ENCODE measurements around the gene PLPP1. TPM values are rescaled to one million over a fixed set of nuclear protein-coding genes. Genes with fewer than 3 reads are reported as not detected.

PLPP1 gene
- total RNA-seq, 1 donor from 2014 or later: 36.2 TPM

- DNase-seq (ENCODE audit: low read depth): no peak
- no peak for TF ChIP-seq CTCF (conservative IDR thresholded peaks at IDR 0.05; ENCODE audit: low read depth, low read length)
- no peak overlapping the region for H3K4me3 ChIP-seq (ENCODE audit: low read depth, low read length)
Measured at GRCh38 chr5:55472642-55473041, 62.1 kb downstream of the PLPP1 start.

- peak; percentile 52 for DNase-seq (ENCODE audit: low read depth)
- no peak overlapping the region for H3K4me3 ChIP-seq (ENCODE audit: low read depth, low read length)
- TF ChIP-seq CTCF (conservative IDR thresholded peaks at IDR 0.05; ENCODE audit: low read depth, low read length): no peak
Measured at GRCh38 chr5:55471468-55471867, 63.3 kb downstream of the PLPP1 start.

- DNase-seq (ENCODE audit: low read depth): no peak
- H3K4me3 ChIP-seq (ENCODE audit: low read depth, low read length): no peak overlapping the region
- TF ChIP-seq CTCF (conservative IDR thresholded peaks at IDR 0.05; ENCODE audit: low read depth, low read length): no peak
Measured at GRCh38 chr5:55470282-55470681, 64.5 kb downstream of the PLPP1 start.

- TF ChIP-seq CTCF (conservative IDR thresholded peaks at IDR 0.05; ENCODE audit: low read depth, low read length): no peak
- no peak for DNase-seq (ENCODE audit: low read depth)
- H3K4me3 ChIP-seq (ENCODE audit: low read depth, low read length): no peak overlapping the region
Measured at GRCh38 chr5:55469839-55470238, 64.9 kb downstream of the PLPP1 start.

- H3K4me3 ChIP-seq (ENCODE audit: low read depth, low read length): no peak overlapping the region
- no peak for DNase-seq (ENCODE audit: low read depth)
- TF ChIP-seq CTCF (conservative IDR thresholded peaks at IDR 0.05; ENCODE audit: low read depth, low read length): no peak
Measured at GRCh38 chr5:55467862-55468551, 66.8 kb downstream of the PLPP1 start.

- no peak for TF ChIP-seq CTCF (conservative IDR thresholded peaks at IDR 0.05; ENCODE audit: low read depth, low read length)
- H3K4me3 ChIP-seq (ENCODE audit: low read depth, low read length): no peak overlapping the region
- DNase-seq (ENCODE audit: low read depth): no peak
Measured at GRCh38 chr5:55463613-55464012, 71.2 kb downstream of the PLPP1 start.

GRCh38 chr5:55459572-55459971 lies 75.2 kb downstream of the PLPP1 start:
- no peak overlapping the region for H3K4me3 ChIP-seq (ENCODE audit: low read depth, low read length)
- DNase-seq (ENCODE audit: low read depth): no peak
- no peak for TF ChIP-seq CTCF (conservative IDR thresholded peaks at IDR 0.05; ENCODE audit: low read depth, low read length)

Measured in epithelial cell of proximal tubule (primary cell).